Measurements from ENCODE around the gene HEMK1. TPM values are rescaled to one million over a fixed set of nuclear protein-coding genes. Genes with fewer than 3 reads are reported as not detected.
A peak's percentile ranks its signal among the peaks of the same experiment; 100 is the strongest.

The HEMK1 gene
- total and polyA plus RNA-seq, 2 experiments from 2014 or later, result 23.3 to 37.4 TPM

DNA sequence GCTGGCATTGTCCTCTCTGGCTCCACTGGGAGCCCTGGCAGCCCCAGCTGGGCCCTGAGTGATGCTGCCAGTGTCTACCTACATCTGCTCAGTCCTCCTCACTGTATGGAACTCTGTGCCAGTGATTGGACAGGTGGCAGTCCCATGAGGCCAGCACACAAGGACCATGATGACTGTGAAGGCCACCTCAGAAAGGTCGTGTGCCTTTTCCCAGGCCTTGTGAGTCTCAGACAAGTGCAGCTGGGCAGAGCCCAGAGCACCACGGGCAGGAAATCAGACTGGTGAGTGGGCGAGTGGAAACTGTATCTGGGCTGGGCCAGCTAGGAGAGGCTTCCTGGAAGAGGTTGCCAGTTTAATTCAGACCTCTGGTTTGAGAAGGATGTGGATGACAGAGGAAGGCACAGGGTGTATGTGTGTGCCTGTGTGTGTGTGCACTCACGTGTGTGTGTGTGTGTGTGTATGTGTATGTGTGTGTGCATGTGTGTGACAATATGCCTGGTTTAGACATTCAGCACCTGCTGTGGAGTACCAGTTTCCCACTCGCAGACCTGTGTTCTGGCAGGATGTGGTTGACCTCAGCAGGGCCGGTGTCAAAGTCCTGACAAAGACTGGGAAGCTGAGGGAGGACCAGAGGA is 54.6 kb downstream of the HEMK1 start:
- TF ChIP-seq, protein P1, sequence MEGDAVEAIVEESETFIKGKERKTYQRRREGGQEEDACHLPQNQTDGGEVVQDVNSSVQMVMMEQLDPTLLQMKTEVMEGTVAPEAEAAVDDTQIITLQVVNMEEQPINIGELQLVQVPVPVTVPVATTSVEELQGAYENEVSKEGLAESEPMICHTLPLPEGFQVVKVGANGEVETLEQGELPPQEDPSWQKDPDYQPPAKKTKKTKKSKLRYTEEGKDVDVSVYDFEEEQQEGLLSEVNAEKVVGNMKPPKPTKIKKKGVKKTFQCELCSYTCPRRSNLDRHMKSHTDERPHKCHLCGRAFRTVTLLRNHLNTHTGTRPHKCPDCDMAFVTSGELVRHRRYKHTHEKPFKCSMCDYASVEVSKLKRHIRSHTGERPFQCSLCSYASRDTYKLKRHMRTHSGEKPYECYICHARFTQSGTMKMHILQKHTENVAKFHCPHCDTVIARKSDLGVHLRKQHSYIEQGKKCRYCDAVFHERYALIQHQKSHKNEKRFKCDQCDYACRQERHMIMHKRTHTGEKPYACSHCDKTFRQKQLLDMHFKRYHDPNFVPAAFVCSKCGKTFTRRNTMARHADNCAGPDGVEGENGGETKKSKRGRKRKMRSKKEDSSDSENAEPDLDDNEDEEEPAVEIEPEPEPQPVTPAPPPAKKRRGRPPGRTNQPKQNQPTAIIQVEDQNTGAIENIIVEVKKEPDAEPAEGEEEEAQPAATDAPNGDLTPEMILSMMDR (IDR thresholded peaks at IDR 0.05; ENCODE audit: low read depth, low read length), result no peak
- DNase-seq (ENCODE audit: low read depth in 1 of 2, low spot score in 1 of 2), result no peak
- Histone ChIP-seq H3K27ac (no peak overlapping the region), H3K4me1 (ENCODE audit: low read depth) (peaks cover 17% of the 10 kb centered on the region), H3K36me3 (no peaks in the 10 kb centered on the region), H3K9me3 (ENCODE audit: low read depth) (no peaks in the 10 kb centered on the region), H3K27me3 (no peaks in the 10 kb centered on the region), H3K4me3 (no peak overlapping the region)

- no peak overlapping the region for H3K27ac ChIP-seq
- no peak overlapping the region for H3K4me3 ChIP-seq
- no peaks in the 10 kb centered on the region for H3K36me3 ChIP-seq
- H3K27me3 ChIP-seq, result no peaks in the 10 kb centered on the region
- H3K9me3 ChIP-seq (ENCODE audit: low read depth), result no peaks in the 10 kb centered on the region
- no peak for DNase-seq (ENCODE audit: low read depth in 1 of 2, low spot score in 1 of 2)
- peaks cover 14% of the 10 kb centered on the region for H3K4me1 ChIP-seq (ENCODE audit: low read depth)
- TF ChIP-seq, protein P1 (IDR thresholded peaks at IDR 0.05; ENCODE audit: low read depth, low read length), result no peak
These were observed 55.3 kb downstream of the HEMK1 start for GRCh38 chr3:50624634-50625033.

DNA sequence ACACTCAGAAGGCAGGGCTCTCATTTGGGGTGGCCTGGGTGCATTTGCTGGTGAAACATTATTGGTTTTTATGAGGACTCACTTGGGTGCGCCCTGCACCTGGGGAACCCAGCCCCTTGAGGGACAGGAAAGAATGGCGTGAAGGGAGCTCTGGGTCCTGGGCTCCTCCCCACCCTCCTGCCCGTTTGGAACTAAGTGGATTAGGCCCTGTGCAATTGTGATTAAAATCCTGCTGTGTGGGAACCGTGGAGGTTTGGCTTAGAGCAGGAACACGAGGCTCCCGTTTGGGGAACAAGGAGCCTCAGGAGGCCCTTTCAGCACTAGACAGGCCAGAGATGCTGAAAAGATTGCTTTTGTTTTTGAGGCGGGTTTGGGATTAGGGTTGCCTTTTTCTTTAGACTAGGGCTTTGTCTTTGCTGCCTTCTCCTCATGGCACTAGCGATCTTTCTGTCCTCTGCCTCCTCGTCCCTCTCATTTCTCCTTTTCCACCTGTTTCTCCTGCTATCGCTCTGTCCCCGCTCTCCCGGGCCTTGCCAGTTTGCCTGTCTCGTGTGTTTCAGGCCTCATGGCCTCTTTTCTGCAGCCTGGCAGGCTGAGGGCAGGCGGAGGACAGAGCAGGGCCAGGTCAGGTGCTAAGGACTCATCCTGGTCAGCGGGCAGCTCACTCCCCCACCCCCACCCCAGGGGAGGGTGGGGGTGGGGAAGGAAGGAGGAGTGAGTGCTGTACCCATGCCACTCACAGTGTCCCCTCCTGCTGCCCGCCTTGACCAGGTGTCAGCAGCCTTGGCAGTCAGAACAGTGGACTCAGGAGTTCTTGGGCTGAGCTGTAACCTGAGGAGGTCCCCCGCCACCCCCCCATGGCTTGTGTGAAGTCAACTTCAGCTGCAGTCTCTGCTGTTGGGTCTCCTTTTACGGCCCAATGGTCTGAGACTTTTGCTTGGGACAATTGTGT is 56.2 kb downstream of the HEMK1 start:
- Histone ChIP-seq H3K36me3 (no peaks in the 10 kb centered on the region), H3K27me3 (no peaks in the 10 kb centered on the region), H3K27ac (peak overlapping the region; percentile 13), H3K4me1 (ENCODE audit: low read depth) (peaks cover 14% of the 10 kb centered on the region), H3K4me3 (no peak overlapping the region), H3K9me3 (ENCODE audit: low read depth) (no peaks in the 10 kb centered on the region)
- DNase-seq (ENCODE audit: low read depth in 1 of 2, low spot score in 1 of 2), result no peak
- TF ChIP-seq, protein P1 (IDR thresholded peaks at IDR 0.05; ENCODE audit: low read depth, low read length), result no peak

- H3K27me3 ChIP-seq, result no peaks in the 10 kb centered on the region
- no peak for DNase-seq (ENCODE audit: low read depth in 1 of 2, low spot score in 1 of 2)
- H3K36me3 ChIP-seq, result no peaks in the 10 kb centered on the region
- H3K9me3 ChIP-seq (ENCODE audit: low read depth), result no peaks in the 10 kb centered on the region
- H3K4me3 ChIP-seq, result no peak overlapping the region
- no peak overlapping the region for H3K27ac ChIP-seq
- TF ChIP-seq, protein P1 (IDR thresholded peaks at IDR 0.05; ENCODE audit: low read depth, low read length), result no peak
- H3K4me1 ChIP-seq (ENCODE audit: low read depth), result peaks cover 14% of the 10 kb centered on the region
These were observed 57.1 kb downstream of the HEMK1 start for GRCh38 chr3:50626401-50626800.

GRCh38 chr3:50627407-50628051 is 58.2 kb downstream of the HEMK1 start:
- Histone ChIP-seq H3K36me3 (no peaks in the 10 kb centered on the region), H3K4me1 (ENCODE audit: low read depth) (peaks cover 14% of the 10 kb centered on the region), H3K27ac (no peak overlapping the region), H3K9me3 (ENCODE audit: low read depth) (no peaks in the 10 kb centered on the region), H3K27me3 (no peaks in the 10 kb centered on the region), H3K4me3 (no peak overlapping the region)
- DNase-seq (ENCODE audit: low read depth in 1 of 2, low spot score in 1 of 2), result peak; percentile 35 to 41
- TF ChIP-seq, protein P1 (IDR thresholded peaks at IDR 0.05; ENCODE audit: low read depth, low read length), result peak; percentile 44
